Measurements from ENCODE around the gene TNNI3K. TPM values are rescaled to one million over a fixed set of nuclear protein-coding genes. Genes with fewer than 3 reads are reported as not detected.

The TNNI3K gene
- total and polyA plus RNA-seq, 12 donors = 11.7 to 162 (median 95.6) TPM

DNA sequence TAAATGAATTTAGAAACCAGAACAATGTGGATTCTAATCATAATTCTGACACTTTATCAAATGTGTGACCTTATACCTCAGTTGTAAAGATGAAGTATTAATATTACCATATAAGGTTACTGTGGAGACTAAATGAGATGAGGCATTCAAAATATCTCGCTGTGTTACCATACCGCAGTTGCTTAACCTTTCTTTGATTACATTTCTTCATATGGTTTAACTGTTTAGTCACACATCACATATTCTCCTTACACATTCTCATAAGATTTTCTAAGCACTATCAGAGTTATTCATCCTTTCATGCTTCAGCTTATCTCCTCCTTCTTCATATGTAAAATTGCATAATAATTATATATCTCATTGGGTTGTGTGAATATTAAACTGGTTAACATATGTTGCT lies 188.3 kb downstream of the TNNI3K start:
- intact Hi-C loops (cut with DNase I) = loop anchor here in 2 of 10 donors (5.0 kb wide), 2 partner anchors 36 to 61 kb away; no protein-coding TSS in a partner anchor
- Histone ChIP-seq H3K4me3 (no peak overlapping the region), H3K36me3 (no peaks in the 10 kb centered on the region), H3K4me1 (peaks cover 0 to 39% (median 14%) of the 10 kb centered on the region in 9 donors), H3K27ac (no peak overlapping the region), H3K27me3 (no peaks in the 10 kb centered on the region), H3K9me3 (no peaks in the 10 kb centered on the region)
- no peak for DNase-seq
- no peak for ATAC-seq
- 91 to 93% methylated on average over 2 of the region's 2 CpGs for WGBS, 2 donors
- TF ChIP-seq, protein P1, sequence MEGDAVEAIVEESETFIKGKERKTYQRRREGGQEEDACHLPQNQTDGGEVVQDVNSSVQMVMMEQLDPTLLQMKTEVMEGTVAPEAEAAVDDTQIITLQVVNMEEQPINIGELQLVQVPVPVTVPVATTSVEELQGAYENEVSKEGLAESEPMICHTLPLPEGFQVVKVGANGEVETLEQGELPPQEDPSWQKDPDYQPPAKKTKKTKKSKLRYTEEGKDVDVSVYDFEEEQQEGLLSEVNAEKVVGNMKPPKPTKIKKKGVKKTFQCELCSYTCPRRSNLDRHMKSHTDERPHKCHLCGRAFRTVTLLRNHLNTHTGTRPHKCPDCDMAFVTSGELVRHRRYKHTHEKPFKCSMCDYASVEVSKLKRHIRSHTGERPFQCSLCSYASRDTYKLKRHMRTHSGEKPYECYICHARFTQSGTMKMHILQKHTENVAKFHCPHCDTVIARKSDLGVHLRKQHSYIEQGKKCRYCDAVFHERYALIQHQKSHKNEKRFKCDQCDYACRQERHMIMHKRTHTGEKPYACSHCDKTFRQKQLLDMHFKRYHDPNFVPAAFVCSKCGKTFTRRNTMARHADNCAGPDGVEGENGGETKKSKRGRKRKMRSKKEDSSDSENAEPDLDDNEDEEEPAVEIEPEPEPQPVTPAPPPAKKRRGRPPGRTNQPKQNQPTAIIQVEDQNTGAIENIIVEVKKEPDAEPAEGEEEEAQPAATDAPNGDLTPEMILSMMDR (IDR thresholded peaks at IDR 0.05) = no peak

GRCh38 chr1:74425676-74426075 lies 190.5 kb downstream of the TNNI3K start:
- peak overlapping the region; percentile 42 to 78 (median 64) for H3K27ac ChIP-seq
- H3K4me3 ChIP-seq = no peak overlapping the region
- intact Hi-C loops (cut with DNase I) = no loop called here
- peaks cover 0 to 35% (median 13%) of the 10 kb centered on the region in 9 donors for H3K4me1 ChIP-seq
- ATAC-seq (peak in 7 of 8 donors; percentile 19 to 82 (median 61)), DNase-seq (no peak)
- no peaks in the 10 kb centered on the region for H3K36me3 ChIP-seq
- H3K27me3 ChIP-seq = no peaks in the 10 kb centered on the region
- TF ChIP-seq, protein P1 (IDR thresholded peaks at IDR 0.05) = no peak
- no peaks in the 10 kb centered on the region for H3K9me3 ChIP-seq
- WGBS, 2 donors = 62 to 64% methylated on average over 6 of the region's 6 CpGs

GRCh38 chr1:74426208-74426937 lies 191.2 kb downstream of the TNNI3K start:
- DNase-seq (no peak), ATAC-seq (peak in 5 of 8 donors; percentile 36 to 56 (median 51))
- intact Hi-C loops (cut with DNase I) = no loop called here
- Histone ChIP-seq H3K4me3 (no peak overlapping the region), H3K27ac (peak overlapping the region; percentile 42 to 78 (median 64)), H3K27me3 (no peaks in the 10 kb centered on the region), H3K36me3 (no peaks in the 10 kb centered on the region), H3K4me1 (peaks cover 0 to 31% (median 13%) of the 10 kb centered on the region in 9 donors), H3K9me3 (no peaks in the 10 kb centered on the region)
- WGBS, 2 donors = 25 to 26% methylated on average over 7 of the region's 7 CpGs
- TF ChIP-seq, protein P1 (IDR thresholded peaks at IDR 0.05) = no peak

DNA sequence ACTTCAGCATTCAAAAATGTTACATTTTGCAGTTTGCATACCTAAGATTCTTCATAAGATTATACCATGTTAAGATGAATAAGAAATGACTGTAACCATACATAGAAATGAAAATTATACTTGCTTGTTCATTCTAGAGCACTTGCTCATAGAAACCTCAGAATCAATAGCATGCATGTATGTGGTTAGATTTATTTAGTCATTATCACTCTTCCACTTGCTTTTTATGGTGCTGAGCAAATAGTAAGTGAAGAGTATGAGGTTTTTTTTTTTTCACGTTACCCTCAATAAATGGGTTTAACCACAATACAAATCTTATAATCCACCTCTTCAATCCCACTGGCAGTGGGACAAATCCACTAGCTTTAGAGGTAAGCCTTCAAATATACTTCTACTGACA lies 192.5 kb downstream of the TNNI3K start:
- H3K27ac ChIP-seq = no peak overlapping the region
- 81 to 100% methylated on average over 1 of the region's 1 CpG for WGBS, 2 donors
- H3K9me3 ChIP-seq = no peaks in the 10 kb centered on the region
- no peaks in the 10 kb centered on the region for H3K27me3 ChIP-seq
- H3K4me3 ChIP-seq = no peak overlapping the region
- no peak for ATAC-seq
- H3K36me3 ChIP-seq = no peaks in the 10 kb centered on the region
- DNase-seq = no peak
- TF ChIP-seq, protein P1 (IDR thresholded peaks at IDR 0.05) = no peak
- intact Hi-C loops (cut with DNase I) = no loop called here
- H3K4me1 ChIP-seq = peaks cover under 1 to 36% (median 13%) of the 10 kb centered on the region in 9 donors

All from heart right ventricle (tissue), 16 donors.